Spleen (tissue), 7 donors: ENCODE results near the gene CDH16.

Source experiments
- POLR2A ChIP-seq, 3 donors: fragments of 450-650 bp; IDR thresholded peaks; one replicate each; pipeline ENCODE4 v1.5.1; 2017; ENCODE audit warnings: antibody characterized with exemption in 3 of 3, mild to moderate bottlenecking in 1 of 3
- POLR2AphosphoS5 ChIP-seq, 3 donors: sonication (generic); formaldehyde crosslinking; IDR thresholded peaks; one replicate each; pipeline ENCODE4 v1.5.1; 2017; ENCODE audit warnings: antibody characterized with exemption in 3 of 3
- TF ChIP-seq, protein P1 (sequence below), 11 experiments: fragments of 200-600 bp in 7 of 11; fragments of 450-650 bp in 4 of 11; sonication (generic) in 4 of 11; IDR thresholded peaks in 8 of 11; conservative IDR thresholded peaks in 3 of 11; 1 replicate in 7 of 11; 2 replicates in 4 of 11; pipeline versions ENCODE4 v1.4.0 to v1.8.0; 2016 to 2021; ENCODE audit warnings: antibody characterized with exemption in 11 of 11, inconsistent platforms in 4 of 11, mild to moderate bottlenecking in 1 of 11
- donor health status: DM: no; HTN: no; CAD: no; lungs with moderate emphysema.
- donor health status: DM: no; HTN: no; CAD: no.
- donor health status: DM: no; HTN: no; CAD: no.

- TF ChIP-seq, protein P1, sequence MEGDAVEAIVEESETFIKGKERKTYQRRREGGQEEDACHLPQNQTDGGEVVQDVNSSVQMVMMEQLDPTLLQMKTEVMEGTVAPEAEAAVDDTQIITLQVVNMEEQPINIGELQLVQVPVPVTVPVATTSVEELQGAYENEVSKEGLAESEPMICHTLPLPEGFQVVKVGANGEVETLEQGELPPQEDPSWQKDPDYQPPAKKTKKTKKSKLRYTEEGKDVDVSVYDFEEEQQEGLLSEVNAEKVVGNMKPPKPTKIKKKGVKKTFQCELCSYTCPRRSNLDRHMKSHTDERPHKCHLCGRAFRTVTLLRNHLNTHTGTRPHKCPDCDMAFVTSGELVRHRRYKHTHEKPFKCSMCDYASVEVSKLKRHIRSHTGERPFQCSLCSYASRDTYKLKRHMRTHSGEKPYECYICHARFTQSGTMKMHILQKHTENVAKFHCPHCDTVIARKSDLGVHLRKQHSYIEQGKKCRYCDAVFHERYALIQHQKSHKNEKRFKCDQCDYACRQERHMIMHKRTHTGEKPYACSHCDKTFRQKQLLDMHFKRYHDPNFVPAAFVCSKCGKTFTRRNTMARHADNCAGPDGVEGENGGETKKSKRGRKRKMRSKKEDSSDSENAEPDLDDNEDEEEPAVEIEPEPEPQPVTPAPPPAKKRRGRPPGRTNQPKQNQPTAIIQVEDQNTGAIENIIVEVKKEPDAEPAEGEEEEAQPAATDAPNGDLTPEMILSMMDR (IDR thresholded peaks at IDR 0.05 in 8 of 11, conservative IDR thresholded peaks at IDR 0.05 in 3 of 11), result no peak
- TF ChIP-seq POLR2A (IDR thresholded peaks at IDR 0.05), result no peak
- TF ChIP-seq POLR2AphosphoS5 (IDR thresholded peaks at IDR 0.05), result peak in 1 of 3 donors; percentile 48
These were observed 24.9 kb upstream of the CDH16 start for GRCh38 chr16:66943426-66944053.
